ENCODE data around the gene KIF26A.

The KIF26A gene

GRCh38 chr14:104133496-104133895 is 4.9 kb upstream of the KIF26A start:
- H3K9ac ChIP-seq (ENCODE audit: low read length), result no peak overlapping the region
- no peak for TF ChIP-seq CTCF (IDR thresholded peaks at IDR 0.05; ENCODE audit: low read length)
- TF ChIP-seq EZH2 (IDR thresholded peaks at IDR 0.05; ENCODE audit: borderline replicate concordance, low read length), result no peak
- no peaks in the 10 kb centered on the region for H3K4me1 ChIP-seq (ENCODE audit: insufficient read depth, low read length, severe bottlenecking)
- no peak overlapping the region for H3K4me3 ChIP-seq (ENCODE audit: low read depth, low read length, poor library complexity, severe bottlenecking)
- H3K27ac ChIP-seq (ENCODE audit: low read depth, low read length, poor library complexity, severe bottlenecking), result no peak overlapping the region
- H3K9me3 ChIP-seq (ENCODE audit: low read length), result peaks cover 11% of the 10 kb centered on the region
- no peaks in the 10 kb centered on the region for H4K20me1 ChIP-seq (ENCODE audit: insufficient read depth, low read length)
- H3K27me3 ChIP-seq (ENCODE audit: insufficient read depth, low read length), result no peaks in the 10 kb centered on the region
- H3F3A ChIP-seq (ENCODE audit: insufficient read depth, low read length), result no peaks in the 10 kb centered on the region
- H2AFZ ChIP-seq (ENCODE audit: low read length), result no peak overlapping the region
- H3K36me3 ChIP-seq (ENCODE audit: insufficient read depth, low read length), result no peaks in the 10 kb centered on the region
- no peaks in the 10 kb centered on the region for H3K79me2 ChIP-seq (ENCODE audit: insufficient read depth, low read length)
- no peak overlapping the region for H3K4me2 ChIP-seq (ENCODE audit: low read length)
- no peaks in the 10 kb centered on the region for H3K9me2 ChIP-seq (ENCODE audit: low read depth, low read length)

- Histone ChIP-seq H3K9ac (ENCODE audit: low read length) (no peak overlapping the region), H3K79me2 (ENCODE audit: insufficient read depth, low read length) (no peaks in the 10 kb centered on the region), H3K9me3 (ENCODE audit: low read length) (peaks cover 6% of the 10 kb centered on the region), H3K27ac (ENCODE audit: low read depth, low read length, poor library complexity, severe bottlenecking) (no peak overlapping the region), H3K4me3 (ENCODE audit: low read depth, low read length, poor library complexity, severe bottlenecking) (no peak overlapping the region), H3K4me1 (ENCODE audit: insufficient read depth, low read length, severe bottlenecking) (no peaks in the 10 kb centered on the region), H2AFZ (ENCODE audit: low read length) (no peak overlapping the region), H4K20me1 (ENCODE audit: insufficient read depth, low read length) (no peaks in the 10 kb centered on the region), H3K27me3 (ENCODE audit: insufficient read depth, low read length) (no peaks in the 10 kb centered on the region), H3K36me3 (ENCODE audit: insufficient read depth, low read length) (no peaks in the 10 kb centered on the region), H3K4me2 (ENCODE audit: low read length) (no peak overlapping the region), H3K9me2 (ENCODE audit: low read depth, low read length) (no peaks in the 10 kb centered on the region), H3F3A (ENCODE audit: insufficient read depth, low read length) (no peaks in the 10 kb centered on the region)
- TF ChIP-seq EZH2 (IDR thresholded peaks at IDR 0.05; ENCODE audit: borderline replicate concordance, low read length) (no peak), CTCF (IDR thresholded peaks at IDR 0.05; ENCODE audit: low read length) (no peak)
Measured at GRCh38 chr14:104134061-104134965, 4.1 kb upstream of the KIF26A start.

GRCh38 chr14:104135121-104135903 is 3.1 kb upstream of the KIF26A start:
- Histone ChIP-seq H3K79me2 (ENCODE audit: insufficient read depth, low read length) (no peaks in the 10 kb centered on the region), H3F3A (ENCODE audit: insufficient read depth, low read length) (no peaks in the 10 kb centered on the region), H3K9ac (ENCODE audit: low read length) (no peak overlapping the region), H3K27me3 (ENCODE audit: insufficient read depth, low read length) (no peaks in the 10 kb centered on the region), H4K20me1 (ENCODE audit: insufficient read depth, low read length) (no peaks in the 10 kb centered on the region), H3K4me3 (ENCODE audit: low read depth, low read length, poor library complexity, severe bottlenecking) (no peak overlapping the region), H3K9me2 (ENCODE audit: low read depth, low read length) (no peaks in the 10 kb centered on the region), H2AFZ (ENCODE audit: low read length) (no peak overlapping the region), H3K4me1 (ENCODE audit: insufficient read depth, low read length, severe bottlenecking) (no peaks in the 10 kb centered on the region), H3K36me3 (ENCODE audit: insufficient read depth, low read length) (no peaks in the 10 kb centered on the region), H3K4me2 (ENCODE audit: low read length) (no peak overlapping the region), H3K9me3 (ENCODE audit: low read length) (no peaks in the 10 kb centered on the region), H3K27ac (ENCODE audit: low read depth, low read length, poor library complexity, severe bottlenecking) (no peak overlapping the region)
- TF ChIP-seq EZH2 (IDR thresholded peaks at IDR 0.05; ENCODE audit: borderline replicate concordance, low read length) (no peak), CTCF (IDR thresholded peaks at IDR 0.05; ENCODE audit: low read length) (no peak)

All from OCI-LY1 (cell line).